ENCODE data around the gene GMNN. TPM values are rescaled to one million over a fixed set of nuclear protein-coding genes. Genes with fewer than 3 reads are reported as not detected.

GMNN gene
- total RNA-seq, 6 experiments from 2014 or later = 17.2 to 33.3 (median 27.4) TPM

- H3K27me3 Mint-ChIP-seq (ENCODE audit: insufficient read depth) = no peaks in the 10 kb centered on the region
- H3K4me1 Mint-ChIP-seq (ENCODE audit: low read depth) = peaks cover 48% of the 10 kb centered on the region
- TF ChIP-seq, protein P1, sequence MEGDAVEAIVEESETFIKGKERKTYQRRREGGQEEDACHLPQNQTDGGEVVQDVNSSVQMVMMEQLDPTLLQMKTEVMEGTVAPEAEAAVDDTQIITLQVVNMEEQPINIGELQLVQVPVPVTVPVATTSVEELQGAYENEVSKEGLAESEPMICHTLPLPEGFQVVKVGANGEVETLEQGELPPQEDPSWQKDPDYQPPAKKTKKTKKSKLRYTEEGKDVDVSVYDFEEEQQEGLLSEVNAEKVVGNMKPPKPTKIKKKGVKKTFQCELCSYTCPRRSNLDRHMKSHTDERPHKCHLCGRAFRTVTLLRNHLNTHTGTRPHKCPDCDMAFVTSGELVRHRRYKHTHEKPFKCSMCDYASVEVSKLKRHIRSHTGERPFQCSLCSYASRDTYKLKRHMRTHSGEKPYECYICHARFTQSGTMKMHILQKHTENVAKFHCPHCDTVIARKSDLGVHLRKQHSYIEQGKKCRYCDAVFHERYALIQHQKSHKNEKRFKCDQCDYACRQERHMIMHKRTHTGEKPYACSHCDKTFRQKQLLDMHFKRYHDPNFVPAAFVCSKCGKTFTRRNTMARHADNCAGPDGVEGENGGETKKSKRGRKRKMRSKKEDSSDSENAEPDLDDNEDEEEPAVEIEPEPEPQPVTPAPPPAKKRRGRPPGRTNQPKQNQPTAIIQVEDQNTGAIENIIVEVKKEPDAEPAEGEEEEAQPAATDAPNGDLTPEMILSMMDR (IDR thresholded peaks at IDR 0.05) = no peak
- peak overlapping the region; percentile 27; the same call in 1 of the 2 replicates for H3K4me3 Mint-ChIP-seq
- peak overlapping the region; percentile 69 for H3K27ac Mint-ChIP-seq
- peaks cover 29% of the 10 kb centered on the region; the same call in 1 of the 2 replicates for H3K36me3 Mint-ChIP-seq (ENCODE audit: low read depth)
- no peaks in the 10 kb centered on the region for H3K9me3 Mint-ChIP-seq
- DNase-seq = no peak
Observed at GRCh38 chr6:24780206-24780605, 5.5 kb downstream of the GMNN start.

GRCh38 chr6:24788031-24788665, 13.4 kb downstream of the GMNN start:
- H3K4me1 Mint-ChIP-seq (ENCODE audit: low read depth) = peaks cover 14% of the 10 kb centered on the region
- TF ChIP-seq, protein P1 (IDR thresholded peaks at IDR 0.05) = no peak
- H3K4me3 Mint-ChIP-seq = no peak overlapping the region
- H3K27ac Mint-ChIP-seq = peak overlapping the region; percentile 52; the same call in 1 of the 2 replicates
- no peaks in the 10 kb centered on the region for H3K9me3 Mint-ChIP-seq
- peaks cover 27% of the 10 kb centered on the region; the same call in 1 of the 2 replicates for H3K36me3 Mint-ChIP-seq (ENCODE audit: low read depth)
- DNase-seq = peak; percentile 43
- no peaks in the 10 kb centered on the region for H3K27me3 Mint-ChIP-seq (ENCODE audit: insufficient read depth)

GRCh38 chr6:24795106-24795505, 20.4 kb downstream of the GMNN start:
- Mint-ChIP-seq H3K4me1 (ENCODE audit: low read depth) (peaks cover 20% of the 10 kb centered on the region), H3K36me3 (ENCODE audit: low read depth) (no peaks in the 10 kb centered on the region), H3K27ac (no peak overlapping the region), H3K4me3 (no peak overlapping the region), H3K9me3 (no peaks in the 10 kb centered on the region; the same call in 1 of the 2 replicates), H3K27me3 (ENCODE audit: insufficient read depth) (no peaks in the 10 kb centered on the region)
- DNase-seq = no peak
- TF ChIP-seq, protein P1 (IDR thresholded peaks at IDR 0.05) = no peak

- Mint-ChIP-seq H3K9me3 (no peaks in the 10 kb centered on the region; the same call in 1 of the 2 replicates), H3K27ac (no peak overlapping the region), H3K36me3 (ENCODE audit: low read depth) (no peaks in the 10 kb centered on the region), H3K27me3 (ENCODE audit: insufficient read depth) (no peaks in the 10 kb centered on the region), H3K4me3 (no peak overlapping the region), H3K4me1 (ENCODE audit: low read depth) (peaks cover 20% of the 10 kb centered on the region)
- TF ChIP-seq, protein P1 (IDR thresholded peaks at IDR 0.05) = no peak
- no peak for DNase-seq
Observed at GRCh38 chr6:24796616-24797290, 22.0 kb downstream of the GMNN start.

- H3K9me3 Mint-ChIP-seq = no peaks in the 10 kb centered on the region; the same call in 1 of the 2 replicates
- H3K4me3 Mint-ChIP-seq = no peak overlapping the region
- DNase-seq = no peak
- no peak overlapping the region for H3K27ac Mint-ChIP-seq
- H3K27me3 Mint-ChIP-seq (ENCODE audit: insufficient read depth) = no peaks in the 10 kb centered on the region; the same call in none of the 2 replicates
- H3K36me3 Mint-ChIP-seq (ENCODE audit: low read depth) = no peaks in the 10 kb centered on the region
- peaks cover 28% of the 10 kb centered on the region for H3K4me1 Mint-ChIP-seq (ENCODE audit: low read depth)
- TF ChIP-seq, protein P1 (IDR thresholded peaks at IDR 0.05) = no peak
Observed at GRCh38 chr6:24797596-24798216, 23.0 kb downstream of the GMNN start.

Data from HFFc6 (cell line).